Kidney (tissue), 14 donors: ENCODE results near the gene CACNG1. TPM values are rescaled to one million over a fixed set of nuclear protein-coding genes. Genes with fewer than 3 reads are reported as not detected.

Experiments used
- DNase-seq, 5 donors: peaks; one replicate each; pipeline ENCODE4 v3.0.0-alpha.2; 2013 to 2020
- FAIRE-seq: peaks from 2 replicates; lab custom pipeline; 2012; peaks lifted over from hg19 to GRCh38; lab: Jason Lieb, UNC
- H3K27ac ChIP-seq, 2 donors: one replicate each; pipeline ENCODE4 v1.7.0; 2013; ENCODE audit warnings: low read depth in 2 of 2, low read length in 2 of 2, inconsistent platforms in 1 of 2
- H3K27me3 ChIP-seq: one replicate; pipeline ENCODE4 v1.7.1; 2013; ENCODE audit warnings: low read length, inconsistent platforms; ENCODE audit not compliant: control insufficient read depth, insufficient read depth
- H3K36me3 ChIP-seq, 3 donors: one replicate each; pipeline versions ENCODE4 v1.7.0 to v1.7.1; 2013; ENCODE audit warnings: low read length in 3 of 3, control low read depth in 1 of 3, inconsistent platforms in 1 of 3; ENCODE audit not compliant: insufficient read depth in 3 of 3, control insufficient read depth in 2 of 3
- H3K4me1 ChIP-seq, 3 donors: one replicate each; pipeline versions ENCODE4 v1.7.0 to v1.7.1; 2013; ENCODE audit warnings: low read length in 3 of 3, inconsistent platforms in 1 of 3, low read depth in 1 of 3; ENCODE audit not compliant: control insufficient read depth in 2 of 3, insufficient read depth in 2 of 3
- H3K4me3 ChIP-seq, 3 donors: one replicate each; pipeline versions ENCODE4 v1.7.0 to v1.8.1; 2013; ENCODE audit warnings: low read length in 3 of 3, control low read depth in 1 of 3, inconsistent platforms in 1 of 3
- H3K9ac ChIP-seq, 3 donors: one replicate each; pipeline versions ENCODE4 v1.7.0 to v1.7.1; 2013; ENCODE audit warnings: low read length in 3 of 3, control low read depth in 1 of 3, inconsistent platforms in 1 of 3
- H3K9me3 ChIP-seq, 3 donors: one replicate each; pipeline versions ENCODE4 v1.7.0 to v1.7.1; 2013; ENCODE audit warnings: low read length in 3 of 3, control low read depth in 1 of 3, inconsistent platforms in 1 of 3; ENCODE audit not compliant: control insufficient read depth in 2 of 3, insufficient read depth in 1 of 3
- intact Hi-C: fragments of 100-400 bp; cut with DNase I; formaldehyde crosslinking; loops from one replicate; pipeline ENCODE4 v1.11.1; 2022
- polyA plus RNA-seq: library from polyadenylated mRNA; stranded (reverse); fragments of 350-450 nt; fragmentation: Illumina TruSeq; extraction: RNeasy Lipid Tissue Mini Kit (QIAGEN cat#74804); gene quantifications from one replicate; pipeline ENCODE4 v1.2.3, GENCODE V29; 2014; ENCODE audit warnings: low read depth, low replicate concordance; ENCODE audit not compliant: insufficient read depth
- total RNA-seq: library from RNA; stranded (reverse); fragmentation: NEBNext Ultra II Directional; extraction: Animal tissue kit (Norgen Biotek cat#: 25700); gene quantifications from one replicate; pipeline ENCODE4 v1.2.1, GENCODE V29; 2021
- TF ChIP-seq, protein P1 (sequence below): IDR thresholded peaks from 3 replicates; pipeline ENCODE4 v1.5.1; 2012; ENCODE audit warnings: mild to moderate bottlenecking, moderate library complexity, borderline replicate concordance; ENCODE audit not compliant: insufficient read depth; ENCODE audit errors: extremely low read depth
- donor health status: control.
- donor health status: control.
- donor health status: control.
- donor health status: control.
- donor health status: control.
- donor health status: DM: yes; HTN: yes; CAD: no.
- donor health status: Normal renal cell carcinoma (clear cell type).

The CACNG1 gene
- total and polyA plus RNA-seq, 2 donors from 2014 or later = not detected

DNA sequence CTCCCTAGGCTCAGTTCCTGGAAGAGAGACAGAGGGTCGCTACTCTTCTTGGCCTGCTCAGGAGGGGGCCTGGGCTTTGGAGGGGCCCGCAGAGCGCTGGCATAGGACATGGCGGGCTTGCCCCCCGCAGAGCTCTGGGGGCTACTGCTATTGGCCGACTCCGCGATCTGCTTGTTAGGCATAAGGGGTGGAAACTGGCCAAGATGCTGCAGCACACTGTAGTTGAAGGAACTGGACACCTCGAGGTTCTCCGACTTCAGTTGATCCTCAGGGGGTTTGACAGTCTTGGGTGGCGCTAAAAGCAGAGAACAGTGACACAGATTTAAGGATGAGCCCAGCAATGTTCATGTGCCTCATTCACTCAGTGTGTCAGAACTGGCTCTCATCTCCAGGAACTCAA lies 33.9 kb downstream of the CACNG1 start:
- FAIRE-seq = no peak
- H3K9me3 ChIP-seq = no peaks in the 10 kb centered on the region
- TF ChIP-seq, protein P1, sequence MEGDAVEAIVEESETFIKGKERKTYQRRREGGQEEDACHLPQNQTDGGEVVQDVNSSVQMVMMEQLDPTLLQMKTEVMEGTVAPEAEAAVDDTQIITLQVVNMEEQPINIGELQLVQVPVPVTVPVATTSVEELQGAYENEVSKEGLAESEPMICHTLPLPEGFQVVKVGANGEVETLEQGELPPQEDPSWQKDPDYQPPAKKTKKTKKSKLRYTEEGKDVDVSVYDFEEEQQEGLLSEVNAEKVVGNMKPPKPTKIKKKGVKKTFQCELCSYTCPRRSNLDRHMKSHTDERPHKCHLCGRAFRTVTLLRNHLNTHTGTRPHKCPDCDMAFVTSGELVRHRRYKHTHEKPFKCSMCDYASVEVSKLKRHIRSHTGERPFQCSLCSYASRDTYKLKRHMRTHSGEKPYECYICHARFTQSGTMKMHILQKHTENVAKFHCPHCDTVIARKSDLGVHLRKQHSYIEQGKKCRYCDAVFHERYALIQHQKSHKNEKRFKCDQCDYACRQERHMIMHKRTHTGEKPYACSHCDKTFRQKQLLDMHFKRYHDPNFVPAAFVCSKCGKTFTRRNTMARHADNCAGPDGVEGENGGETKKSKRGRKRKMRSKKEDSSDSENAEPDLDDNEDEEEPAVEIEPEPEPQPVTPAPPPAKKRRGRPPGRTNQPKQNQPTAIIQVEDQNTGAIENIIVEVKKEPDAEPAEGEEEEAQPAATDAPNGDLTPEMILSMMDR = no peak
- intact Hi-C loops = no loop called here
- H3K36me3 ChIP-seq = peaks cover 3 to 6% (median 5%) of the 10 kb centered on the region in 3 donors
- H3K27ac ChIP-seq = no peak overlapping the region
- H3K27me3 ChIP-seq = no peaks in the 10 kb centered on the region
- H3K9ac ChIP-seq = no peak overlapping the region
- H3K4me3 ChIP-seq = no peak overlapping the region
- peaks cover 0 to 3% (median 3%) of the 10 kb centered on the region in 3 donors for H3K4me1 ChIP-seq
- DNase-seq = no peak

DNA sequence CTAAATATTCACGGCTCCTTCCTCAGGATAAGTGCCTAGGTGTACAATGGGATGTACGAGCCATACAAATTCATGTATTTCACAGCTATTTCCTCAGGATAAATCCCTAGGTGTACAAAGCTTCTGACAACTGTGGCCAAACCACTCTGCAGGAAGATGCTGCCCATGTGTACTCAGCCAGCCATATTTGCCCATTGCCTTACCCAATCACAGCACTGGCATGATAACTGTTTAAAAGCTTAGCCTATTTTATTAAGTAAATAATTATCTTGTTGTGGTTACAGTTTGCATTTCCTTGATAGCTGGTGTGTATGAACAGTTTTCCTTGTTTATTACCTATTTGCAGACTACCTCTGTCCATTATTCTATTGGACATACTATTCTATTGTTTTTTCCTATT lies 35.1 kb downstream of the CACNG1 start:
- TF ChIP-seq, protein P1 = no peak
- intact Hi-C loops = no loop called here

DNA sequence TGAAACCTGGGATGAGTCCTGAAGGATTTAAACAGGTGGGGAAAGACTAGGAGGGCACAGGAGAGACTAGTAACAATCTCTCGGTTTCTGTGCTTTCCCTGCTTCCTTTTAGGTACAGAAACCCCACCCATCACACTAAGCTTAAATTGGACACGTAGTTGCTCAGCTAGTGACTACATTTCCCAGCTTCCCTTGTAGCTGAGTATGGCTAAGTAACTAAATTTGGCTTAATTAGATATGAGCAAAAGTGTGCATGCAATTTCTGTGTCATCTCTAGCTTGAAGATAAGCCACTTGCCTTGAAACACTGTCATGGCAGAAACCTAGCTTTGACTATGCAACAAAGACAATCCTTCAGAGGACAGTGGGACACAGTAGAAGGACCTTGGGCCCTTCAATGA lies 36.5 kb downstream of the CACNG1 start:
- FAIRE-seq (no peak), DNase-seq (no peak)
- TF ChIP-seq, protein P1 = no peak
- H3K36me3 ChIP-seq = peaks cover 3 to 6% (median 5%) of the 10 kb centered on the region in 3 donors
- no peak overlapping the region for H3K4me3 ChIP-seq
- H3K9me3 ChIP-seq = no peaks in the 10 kb centered on the region
- no peaks in the 10 kb centered on the region for H3K4me1 ChIP-seq
- H3K9ac ChIP-seq = no peak overlapping the region
- no peaks in the 10 kb centered on the region for H3K27me3 ChIP-seq
- no peak overlapping the region for H3K27ac ChIP-seq
- intact Hi-C loops = no loop called here

More for the DNA sequence above, 35.1 kb downstream of the CACNG1 start:
- H3K36me3 ChIP-seq = peaks cover 3 to 6% (median 5%) of the 10 kb centered on the region in 3 donors
- no peaks in the 10 kb centered on the region for H3K9me3 ChIP-seq
- H3K27me3 ChIP-seq = no peaks in the 10 kb centered on the region
- no peak overlapping the region for H3K27ac ChIP-seq
- FAIRE-seq (no peak), DNase-seq (no peak)
- no peak overlapping the region for H3K9ac ChIP-seq
- no peak overlapping the region for H3K4me3 ChIP-seq
- H3K4me1 ChIP-seq = peaks cover 0 to 3% (median 3%) of the 10 kb centered on the region in 3 donors

DNA sequence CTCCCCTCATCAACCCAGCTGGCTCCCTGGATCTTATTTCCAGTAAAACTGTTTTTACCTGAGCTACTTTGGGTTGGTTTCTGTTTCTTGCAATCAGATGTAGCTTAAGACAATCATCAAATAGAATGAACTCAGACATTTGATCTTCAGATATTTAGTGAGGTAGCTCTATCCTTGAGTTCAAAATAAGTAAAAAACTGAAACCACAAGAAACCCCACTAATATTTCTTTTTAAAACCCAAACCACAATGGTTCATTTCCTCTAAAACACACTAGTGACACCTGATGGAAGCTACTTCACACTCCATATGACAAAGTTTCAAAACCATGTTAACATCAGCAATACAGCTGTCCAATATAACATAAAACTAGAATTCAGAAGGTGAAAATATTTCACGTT lies 37.8 kb downstream of the CACNG1 start:
- DNase-seq (no peak), FAIRE-seq (no peak)
- peaks cover 2 to 5% (median 3%) of the 10 kb centered on the region in 3 donors for H3K36me3 ChIP-seq

More for the DNA sequence above, 37.8 kb downstream of the CACNG1 start:
- Histone ChIP-seq H3K4me1 (no peaks in the 10 kb centered on the region), H3K4me3 (no peak overlapping the region), H3K27me3 (no peaks in the 10 kb centered on the region), H3K9me3 (no peaks in the 10 kb centered on the region), H3K27ac (no peak overlapping the region), H3K9ac (no peak overlapping the region)
- intact Hi-C loops = no loop called here
- TF ChIP-seq, protein P1 = no peak
